ENCODE data around the gene PHLDA3. TPM values are rescaled to one million over a fixed set of nuclear protein-coding genes. Genes with fewer than 3 reads are reported as not detected.

PHLDA3 gene
- total RNA-seq, 2 donors from 2014 or later, result 13.1 to 21.2 TPM

- H3K9me3 ChIP-seq, result no peaks in the 10 kb centered on the region
- TF ChIP-seq, protein P1, sequence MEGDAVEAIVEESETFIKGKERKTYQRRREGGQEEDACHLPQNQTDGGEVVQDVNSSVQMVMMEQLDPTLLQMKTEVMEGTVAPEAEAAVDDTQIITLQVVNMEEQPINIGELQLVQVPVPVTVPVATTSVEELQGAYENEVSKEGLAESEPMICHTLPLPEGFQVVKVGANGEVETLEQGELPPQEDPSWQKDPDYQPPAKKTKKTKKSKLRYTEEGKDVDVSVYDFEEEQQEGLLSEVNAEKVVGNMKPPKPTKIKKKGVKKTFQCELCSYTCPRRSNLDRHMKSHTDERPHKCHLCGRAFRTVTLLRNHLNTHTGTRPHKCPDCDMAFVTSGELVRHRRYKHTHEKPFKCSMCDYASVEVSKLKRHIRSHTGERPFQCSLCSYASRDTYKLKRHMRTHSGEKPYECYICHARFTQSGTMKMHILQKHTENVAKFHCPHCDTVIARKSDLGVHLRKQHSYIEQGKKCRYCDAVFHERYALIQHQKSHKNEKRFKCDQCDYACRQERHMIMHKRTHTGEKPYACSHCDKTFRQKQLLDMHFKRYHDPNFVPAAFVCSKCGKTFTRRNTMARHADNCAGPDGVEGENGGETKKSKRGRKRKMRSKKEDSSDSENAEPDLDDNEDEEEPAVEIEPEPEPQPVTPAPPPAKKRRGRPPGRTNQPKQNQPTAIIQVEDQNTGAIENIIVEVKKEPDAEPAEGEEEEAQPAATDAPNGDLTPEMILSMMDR (IDR thresholded peaks at IDR 0.05), result no peak
- H3K4me1 ChIP-seq, result no peaks in the 10 kb centered on the region
- no peak for DNase-seq
- H3K9ac ChIP-seq (ENCODE audit: low read depth in 2 of 2, low read length in 2 of 2), result no peak overlapping the region
- H3K36me3 ChIP-seq, result peaks cover 12% of the 10 kb centered on the region
- intact Hi-C loops (cut with DNase I), result no loop called here
- H3K27ac ChIP-seq, result peak overlapping the region; percentile 47
- no peak overlapping the region for H3K4me3 ChIP-seq
- no peaks in the 10 kb centered on the region for H3K27me3 ChIP-seq
Measured at GRCh38 chr1:201488830-201489589, 20.0 kb upstream of the PHLDA3 start.

DNA sequence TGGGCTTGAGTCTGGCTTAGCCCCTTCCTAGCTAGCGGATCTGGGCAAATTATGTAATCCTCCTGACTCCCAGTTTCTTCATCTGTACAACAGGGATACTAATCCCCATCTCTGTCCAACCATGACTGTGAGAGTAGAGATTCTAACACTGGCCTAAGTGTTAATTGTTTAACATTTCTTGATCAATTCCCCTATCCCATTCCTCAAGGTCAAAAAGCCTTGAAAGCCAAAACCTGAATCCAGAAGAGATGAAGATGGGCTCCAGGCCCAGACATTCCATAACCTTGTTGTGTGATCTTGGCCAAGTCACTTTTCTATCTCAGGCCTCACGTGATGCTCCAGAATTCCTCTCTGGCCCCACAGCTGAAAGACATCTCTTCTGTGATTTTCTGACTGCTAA is 18.8 kb upstream of the PHLDA3 start:
- Histone ChIP-seq H3K27me3 (no peaks in the 10 kb centered on the region), H3K27ac (no peak overlapping the region), H3K9ac (ENCODE audit: low read depth in 2 of 2, low read length in 2 of 2) (no peak overlapping the region), H3K4me1 (no peaks in the 10 kb centered on the region), H3K9me3 (no peaks in the 10 kb centered on the region), H3K36me3 (peaks cover 12% of the 10 kb centered on the region), H3K4me3 (no peak overlapping the region)
- intact Hi-C loops (cut with DNase I), result no loop called here
- TF ChIP-seq, protein P1 (IDR thresholded peaks at IDR 0.05), result no peak
- no peak for DNase-seq

GRCh38 chr1:201486187-201486586 is 17.2 kb upstream of the PHLDA3 start:
- Histone ChIP-seq H3K36me3 (peaks cover 12% of the 10 kb centered on the region), H3K9me3 (no peaks in the 10 kb centered on the region), H3K27me3 (no peaks in the 10 kb centered on the region), H3K4me3 (no peak overlapping the region), H3K27ac (no peak overlapping the region), H3K9ac (ENCODE audit: low read depth in 2 of 2, low read length in 2 of 2) (no peak overlapping the region), H3K4me1 (peaks cover 9% of the 10 kb centered on the region)
- intact Hi-C loops (cut with DNase I), result no loop called here
- TF ChIP-seq, protein P1 (IDR thresholded peaks at IDR 0.05), result no peak
- no peak for DNase-seq

DNA sequence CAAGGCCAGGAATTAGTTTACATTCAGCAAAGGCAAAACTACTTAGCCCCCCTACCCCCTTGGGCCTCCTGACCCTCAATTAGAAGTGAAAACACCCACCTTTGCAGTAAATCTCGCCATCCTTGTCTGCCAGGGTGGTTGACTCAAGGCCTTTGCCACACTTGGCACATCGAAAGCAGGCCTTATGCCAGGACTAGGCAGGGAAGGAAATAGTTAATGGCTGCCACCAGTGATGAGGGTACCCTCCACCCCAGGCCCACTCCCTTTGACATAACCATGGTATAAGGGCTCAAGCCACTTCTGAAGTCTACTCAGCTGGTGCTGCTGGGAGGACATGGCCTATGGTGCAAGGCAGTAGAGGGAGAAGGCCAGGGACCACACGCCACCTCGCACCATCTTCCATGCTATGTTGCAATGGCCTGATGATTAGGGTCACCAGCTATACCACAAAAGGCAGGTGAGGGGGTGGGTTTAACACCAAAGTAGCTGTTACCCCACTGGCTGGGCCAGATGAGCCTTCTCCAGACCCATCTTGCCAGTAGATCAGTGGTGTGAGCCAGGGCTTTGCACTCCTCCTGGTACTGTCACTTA is 16.3 kb upstream of the PHLDA3 start:
- intact Hi-C loops (cut with DNase I), result no loop called here
- no peak overlapping the region for H3K4me3 ChIP-seq
- no peak for DNase-seq
- H3K27ac ChIP-seq, result no peak overlapping the region
- no peaks in the 10 kb centered on the region for H3K27me3 ChIP-seq
- H3K9me3 ChIP-seq, result no peaks in the 10 kb centered on the region
- no peak overlapping the region for H3K9ac ChIP-seq (ENCODE audit: low read depth in 2 of 2, low read length in 2 of 2)
- H3K4me1 ChIP-seq, result peaks cover 13% of the 10 kb centered on the region
- peaks cover 12% of the 10 kb centered on the region for H3K36me3 ChIP-seq
- TF ChIP-seq, protein P1 (IDR thresholded peaks at IDR 0.05), result no peak

GRCh38 chr1:201483373-201483949 is 14.5 kb upstream of the PHLDA3 start:
- Histone ChIP-seq H3K9ac (ENCODE audit: low read depth in 2 of 2, low read length in 2 of 2) (no peak overlapping the region), H3K9me3 (no peaks in the 10 kb centered on the region), H3K4me1 (peaks cover 16% of the 10 kb centered on the region), H3K4me3 (no peak overlapping the region), H3K27ac (no peak overlapping the region), H3K36me3 (peaks cover 12% of the 10 kb centered on the region), H3K27me3 (no peaks in the 10 kb centered on the region)
- intact Hi-C loops (cut with DNase I), result no loop called here
- no peak for DNase-seq
- TF ChIP-seq, protein P1 (IDR thresholded peaks at IDR 0.05), result no peak
